Measurements from ENCODE around the gene GATD1. TPM values are rescaled to one million over a fixed set of nuclear protein-coding genes. Genes with fewer than 3 reads are reported as not detected.

Gene GATD1
- total RNA-seq, 4 donors from 2014 or later = 20.2 to 38.7 (median 21.6) TPM

- Histone ChIP-seq H3K4me1 (peaks cover 18 to 69% (median 23%) of the 10 kb centered on the region in 3 donors), H3K4me3 (peak overlapping the region in 2 of 4 donors; percentile 20 to 46), H3K27ac (peak overlapping the region in 2 of 4 donors; percentile 3 to 4), H3K9me3 (no peaks in the 10 kb centered on the region), H3K27me3 (peaks cover 0 to 57% (median 3%) of the 10 kb centered on the region in 4 donors), H3K36me3 (peaks cover 12 to 79% (median 22%) of the 10 kb centered on the region in 3 donors)
- TF ChIP-seq, protein P1, sequence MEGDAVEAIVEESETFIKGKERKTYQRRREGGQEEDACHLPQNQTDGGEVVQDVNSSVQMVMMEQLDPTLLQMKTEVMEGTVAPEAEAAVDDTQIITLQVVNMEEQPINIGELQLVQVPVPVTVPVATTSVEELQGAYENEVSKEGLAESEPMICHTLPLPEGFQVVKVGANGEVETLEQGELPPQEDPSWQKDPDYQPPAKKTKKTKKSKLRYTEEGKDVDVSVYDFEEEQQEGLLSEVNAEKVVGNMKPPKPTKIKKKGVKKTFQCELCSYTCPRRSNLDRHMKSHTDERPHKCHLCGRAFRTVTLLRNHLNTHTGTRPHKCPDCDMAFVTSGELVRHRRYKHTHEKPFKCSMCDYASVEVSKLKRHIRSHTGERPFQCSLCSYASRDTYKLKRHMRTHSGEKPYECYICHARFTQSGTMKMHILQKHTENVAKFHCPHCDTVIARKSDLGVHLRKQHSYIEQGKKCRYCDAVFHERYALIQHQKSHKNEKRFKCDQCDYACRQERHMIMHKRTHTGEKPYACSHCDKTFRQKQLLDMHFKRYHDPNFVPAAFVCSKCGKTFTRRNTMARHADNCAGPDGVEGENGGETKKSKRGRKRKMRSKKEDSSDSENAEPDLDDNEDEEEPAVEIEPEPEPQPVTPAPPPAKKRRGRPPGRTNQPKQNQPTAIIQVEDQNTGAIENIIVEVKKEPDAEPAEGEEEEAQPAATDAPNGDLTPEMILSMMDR (IDR thresholded peaks at IDR 0.05) = no peak
- intact Hi-C loops (cut with DNase I) = loop anchor here (5.0 to 10.0 kb wide), 2 partner anchors 56 to 163 kb away; no protein-coding TSS in a partner anchor
- DNase-seq = no peak
- WGBS, 2 donors = 21% methylated on average over 6 of the region's 53 CpGs; no CpG with 5 or more reads in 1 of the 2 donors
Observed at GRCh38 chr11:720642-721246, 56.5 kb downstream of the GATD1 start.

DNA sequence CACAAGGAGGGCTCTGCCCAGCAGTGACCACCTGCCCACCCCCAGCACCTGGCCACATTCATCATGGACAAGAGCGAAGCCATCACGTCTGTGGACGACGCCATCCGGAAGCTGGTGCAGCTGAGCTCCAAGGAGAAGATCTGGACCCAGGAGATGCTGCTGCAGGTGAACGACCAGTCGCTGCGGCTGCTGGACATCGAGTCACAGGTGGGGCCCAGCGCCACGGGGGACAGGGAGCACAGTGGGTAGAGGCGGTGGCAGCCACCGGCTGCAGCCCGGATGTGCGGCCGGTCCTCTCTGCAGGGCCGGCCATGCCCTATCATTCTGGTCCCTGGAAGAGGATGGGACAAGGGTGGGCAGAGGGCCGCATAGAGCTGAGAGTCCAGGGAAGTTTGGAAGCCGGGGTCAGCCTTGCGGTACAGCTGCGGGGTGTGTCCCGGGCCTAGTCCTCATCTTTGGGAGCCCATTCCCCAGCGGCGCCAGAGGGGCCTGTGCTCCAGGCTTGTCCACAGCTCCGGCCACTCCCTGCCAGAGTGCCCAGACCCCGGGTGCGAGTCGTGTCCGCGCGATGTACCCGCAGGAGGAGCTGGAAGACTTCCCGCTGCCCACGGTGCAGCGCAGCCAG, 57.2 kb downstream of the GATD1 start:
- Histone ChIP-seq H3K36me3 (peaks cover 12 to 79% (median 22%) of the 10 kb centered on the region in 3 donors), H3K4me1 (peaks cover 12 to 63% (median 17%) of the 10 kb centered on the region in 3 donors), H3K9me3 (no peaks in the 10 kb centered on the region), H3K4me3 (peak overlapping the region in 2 of 4 donors; percentile 20 to 46), H3K27ac (no peak overlapping the region), H3K27me3 (peaks cover 0 to 51% (median 3%) of the 10 kb centered on the region in 4 donors)
- intact Hi-C loops (cut with DNase I) = loop anchor here (5.0 to 10.0 kb wide), 2 partner anchors 55 to 163 kb away; no protein-coding TSS in a partner anchor
- WGBS, 2 donors = 82 to 90% methylated on average over 3 to 12 of the region's 35 CpGs
- TF ChIP-seq POLR2A (IDR thresholded peaks at IDR 0.05) = no peak
- TF ChIP-seq, protein P1 (IDR thresholded peaks at IDR 0.05) = no peak
- no peak for DNase-seq

GRCh38 chr11:719214-720016, 57.9 kb downstream of the GATD1 start:
- TF ChIP-seq, protein P1 (IDR thresholded peaks at IDR 0.05) = no peak
- no peak for TF ChIP-seq POLR2A (IDR thresholded peaks at IDR 0.05)

More at GRCh38 chr11:719214-720016, 57.9 kb downstream of the GATD1 start:
- DNase-seq = no peak
- Histone ChIP-seq H3K9me3 (no peaks in the 10 kb centered on the region), H3K36me3 (peaks cover 12 to 71% (median 22%) of the 10 kb centered on the region in 3 donors), H3K27ac (no peak overlapping the region), H3K4me3 (no peak overlapping the region), H3K4me1 (peaks cover 12 to 56% (median 16%) of the 10 kb centered on the region in 3 donors), H3K27me3 (peaks cover 0 to 44% (median 3%) of the 10 kb centered on the region in 4 donors)
- intact Hi-C loops (cut with DNase I) = loop anchor here (5.0 to 10.0 kb wide), 2 partner anchors 55 to 162 kb away; no protein-coding TSS in a partner anchor
- 72 to 77% methylated on average over 15 to 30 of the region's 34 CpGs for WGBS, 2 donors

Small RNAs within 50 kb of the gene (small RNA-seq; reads per million reads assigned to genes)
- 0 reads per million in 4 donors for gene SNORA52

Other genes starting within 250 kb of the GATD1 start
- gene HRAS, start 241.9 kb downstream of the GATD1 start, total RNA-seq = 100 to 1,000 TPM in 2 of 4 donors, 10 to 100 TPM in 2; 56.7 to 106 (median 85.2) TPM
- gene LRRC56, start 240.0 kb downstream of the GATD1 start, total RNA-seq = 1 to 10 TPM in 2 of 4 donors, under 1 TPM in 2; 0.35 to 2.3 (median 1.2) TPM
- gene LMNTD2, start 216.7 kb downstream of the GATD1 start, total RNA-seq = 1 to 10 TPM; 2.1 to 4.6 (median 3.8) TPM
- gene RASSF7, start 216.5 kb downstream of the GATD1 start, total RNA-seq = 10 to 100 TPM; 35.7 to 54.0 (median 44.4) TPM
- gene PHRF1, start 201.0 kb downstream of the GATD1 start, total RNA-seq = 10 to 100 TPM; 11.7 to 30.6 (median 24.2) TPM
- 10 to 100 TPM; 16.9 to 26.3 (median 20.2) TPM for gene IRF7, start 161.5 kb downstream of the GATD1 start, total RNA-seq
- not detected for gene CDHR5, start 152.5 kb downstream of the GATD1 start, total RNA-seq
- gene SCT, start 150.3 kb downstream of the GATD1 start, total RNA-seq = 1 to 10 TPM in 1 of 4 donors, not detected in 3; 5.3 TPM
- gene DRD4, start 140.2 kb downstream of the GATD1 start, total RNA-seq = under 1 TPM in 1 of 4 donors, not detected in 3; 0.76 TPM
- 10 to 100 TPM; 18.3 to 45.0 (median 25.4) TPM for gene DEAF1, start 82.3 kb downstream of the GATD1 start, total RNA-seq
- gene TMEM80, start 81.7 kb downstream of the GATD1 start, total RNA-seq = 10 to 100 TPM; 16.1 to 55.3 (median 18.1) TPM
- gene EPS8L2, start 71.3 kb downstream of the GATD1 start, total RNA-seq = 100 to 1,000 TPM; 163 to 367 (median 238) TPM
- 100 to 1,000 TPM; 311 to 629 (median 504) TPM for gene TALDO1, start 30.0 kb downstream of the GATD1 start, total RNA-seq
- gene CEND1, start 12.6 kb upstream of the GATD1 start, total RNA-seq = under 1 TPM in 1 of 4 donors, not detected in 3; 0.15 TPM
- 10 to 100 TPM in 2 of 4 donors, 1 to 10 TPM in 2; 4.0 to 14.7 (median 9.8) TPM for gene SLC25A22, start 20.8 kb upstream of the GATD1 start, total RNA-seq
- 10 to 100 TPM in 3 of 4 donors, 1 to 10 TPM in 1; 9.3 to 14.3 (median 10.6) TPM for gene PIDD1, start 27.7 kb upstream of the GATD1 start, total RNA-seq
- 100 to 1,000 TPM; 232 to 871 (median 490) TPM for gene RPLP2, start 32.5 kb upstream of the GATD1 start, total RNA-seq
- 10 to 100 TPM; 14.2 to 42.7 (median 26.0) TPM for gene PNPLA2, start 41.4 kb upstream of the GATD1 start, total RNA-seq
- gene CRACR2B, start 50.4 kb upstream of the GATD1 start, total RNA-seq = 1 to 10 TPM in 3 of 4 donors, under 1 TPM in 1; 0.48 to 5.7 (median 3.5) TPM
- 100 to 1,000 TPM in 1 of 4 donors, 10 to 100 TPM in 3; 87.6 to 118 (median 94.0) TPM for gene CD151, start 55.5 kb upstream of the GATD1 start, total RNA-seq
- gene POLR2L, start 65.0 kb upstream of the GATD1 start, total RNA-seq = 10 to 100 TPM; 45.6 to 90.3 (median 64.7) TPM
- 10 to 100 TPM in 3 of 4 donors, 1 to 10 TPM in 1; 6.8 to 59.7 (median 19.0) TPM for gene TSPAN4, start 65.4 kb upstream of the GATD1 start, total RNA-seq
- 10 to 100 TPM; 58.2 to 63.4 (median 61.3) TPM for gene CHID1, start 133.3 kb upstream of the GATD1 start, total RNA-seq
- gene AP2A2, start 148.4 kb upstream of the GATD1 start, total RNA-seq = 10 to 100 TPM; 19.8 to 48.6 (median 28.5) TPM

Data from esophagus squamous epithelium (tissue), 5 donors.